ENCODE measurements around the gene DAGLA. TPM values are rescaled to one million over a fixed set of nuclear protein-coding genes. Genes with fewer than 3 reads are reported as not detected.

DAGLA gene
- total RNA-seq, 1 donor, result 3.6 TPM

GRCh38 chr11:61700720-61701119, 20.5 kb downstream of the DAGLA start:
- Histone ChIP-seq H3K4me2 (ENCODE audit: insufficient read depth, low read length) (no peak overlapping the region), H3K4me3 (ENCODE audit: insufficient read depth, low read length) (no peak overlapping the region), H4K20me1 (ENCODE audit: insufficient read depth, low read length) (peaks cover 74% of the 10 kb centered on the region), H3K9me3 (ENCODE audit: low read depth, low read length) (no peaks in the 10 kb centered on the region), H3K36me3 (ENCODE audit: insufficient read depth, low read length) (no peaks in the 10 kb centered on the region), H3K79me2 (ENCODE audit: insufficient read depth, low read length) (peaks cover 29% of the 10 kb centered on the region), H3K4me1 (ENCODE audit: insufficient read depth, low read length) (peaks cover 15% of the 10 kb centered on the region), H2AFZ (ENCODE audit: low read length) (no peak overlapping the region), H3K27me3 (ENCODE audit: insufficient read depth, low read length) (no peaks in the 10 kb centered on the region), H3K27ac (ENCODE audit: low read depth, low read length) (no peak overlapping the region)
- DNase-seq (ENCODE audit: insufficient read length, low spot score, missing footprints), result no peak
- TF ChIP-seq CTCF (IDR thresholded peaks at IDR 0.05; ENCODE audit: extremely low read depth, low read depth, low read length), result no peak

DNA sequence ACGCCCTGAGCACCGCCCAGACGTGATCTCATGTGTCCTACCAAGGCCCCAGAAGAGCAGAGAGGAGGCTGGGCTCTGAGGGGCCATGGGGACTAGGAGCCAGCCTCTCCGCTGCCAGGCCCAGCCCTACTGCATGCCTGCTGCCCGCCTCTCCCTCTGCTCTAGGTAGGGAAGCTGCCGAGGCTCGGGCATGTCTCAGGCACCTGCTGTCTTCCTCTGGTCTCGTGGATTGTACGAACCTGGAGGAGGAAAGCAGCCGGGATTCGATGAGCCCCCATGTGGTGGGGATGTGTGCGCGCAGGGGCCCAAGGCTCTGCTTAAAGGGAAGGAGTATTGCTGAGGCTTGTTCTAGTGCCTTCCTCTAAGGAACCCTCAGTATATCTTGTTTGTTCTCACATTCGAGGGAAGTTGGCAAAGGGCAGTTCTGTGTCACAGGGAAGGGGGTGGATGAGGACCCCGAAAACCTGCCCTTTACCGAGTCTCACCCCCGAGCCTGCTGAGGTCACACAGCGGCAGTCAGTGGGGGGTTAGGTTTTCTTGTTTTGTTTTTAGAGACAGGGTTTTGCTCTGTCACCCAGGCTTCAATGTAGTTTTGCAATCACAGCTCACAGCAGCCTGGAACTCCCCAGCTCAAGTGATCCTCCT, 21.2 kb downstream of the DAGLA start:
- H3K4me3 ChIP-seq (ENCODE audit: insufficient read depth, low read length), result no peak overlapping the region
- no peaks in the 10 kb centered on the region for H3K9me3 ChIP-seq (ENCODE audit: low read depth, low read length)
- DNase-seq (ENCODE audit: insufficient read length, low spot score, missing footprints), result no peak
- no peak overlapping the region for H3K27ac ChIP-seq (ENCODE audit: low read depth, low read length)
- H3K4me2 ChIP-seq (ENCODE audit: insufficient read depth, low read length), result no peak overlapping the region
- H2AFZ ChIP-seq (ENCODE audit: low read length), result no peak overlapping the region
- TF ChIP-seq CTCF (IDR thresholded peaks at IDR 0.05; ENCODE audit: extremely low read depth, low read depth, low read length), result peak; percentile 26
- H3K27me3 ChIP-seq (ENCODE audit: insufficient read depth, low read length), result no peaks in the 10 kb centered on the region
- peaks cover 75% of the 10 kb centered on the region for H4K20me1 ChIP-seq (ENCODE audit: insufficient read depth, low read length)
- no peaks in the 10 kb centered on the region for H3K36me3 ChIP-seq (ENCODE audit: insufficient read depth, low read length)
- peaks cover 29% of the 10 kb centered on the region for H3K79me2 ChIP-seq (ENCODE audit: insufficient read depth, low read length)
- peaks cover 9% of the 10 kb centered on the region for H3K4me1 ChIP-seq (ENCODE audit: insufficient read depth, low read length)

GRCh38 chr11:61702701-61703312, 22.6 kb downstream of the DAGLA start:
- Histone ChIP-seq H3K4me1 (ENCODE audit: insufficient read depth, low read length) (peaks cover 9% of the 10 kb centered on the region), H3K79me2 (ENCODE audit: insufficient read depth, low read length) (peaks cover 22% of the 10 kb centered on the region), H4K20me1 (ENCODE audit: insufficient read depth, low read length) (peaks cover 73% of the 10 kb centered on the region), H3K4me3 (ENCODE audit: insufficient read depth, low read length) (no peak overlapping the region), H3K4me2 (ENCODE audit: insufficient read depth, low read length) (no peak overlapping the region), H3K9me3 (ENCODE audit: low read depth, low read length) (no peaks in the 10 kb centered on the region), H3K36me3 (ENCODE audit: insufficient read depth, low read length) (no peaks in the 10 kb centered on the region), H2AFZ (ENCODE audit: low read length) (no peak overlapping the region), H3K27me3 (ENCODE audit: insufficient read depth, low read length) (no peaks in the 10 kb centered on the region), H3K27ac (ENCODE audit: low read depth, low read length) (no peak overlapping the region)
- no peak for DNase-seq (ENCODE audit: insufficient read length, low spot score, missing footprints)
- TF ChIP-seq CTCF (IDR thresholded peaks at IDR 0.05; ENCODE audit: extremely low read depth, low read depth, low read length), result no peak

DNA sequence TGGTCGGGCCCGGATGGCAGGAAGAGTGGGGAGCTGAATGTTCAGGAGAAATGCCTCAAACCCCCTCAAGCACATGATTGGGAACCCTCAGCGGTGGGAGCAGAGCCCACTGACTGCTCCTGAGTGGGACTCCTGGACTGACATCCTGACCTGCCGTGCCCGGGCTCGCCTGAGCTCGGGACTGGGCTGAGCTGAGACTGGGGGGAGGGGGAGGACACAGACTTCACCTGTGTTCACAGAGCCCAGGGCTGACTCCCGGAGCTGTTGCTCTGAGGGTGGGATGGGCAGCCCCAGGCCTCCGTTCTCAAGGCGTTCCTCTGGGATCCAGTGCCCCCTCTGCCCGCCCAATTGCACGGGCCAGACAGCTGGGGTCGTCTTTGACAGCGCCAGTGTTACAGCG, 24.6 kb downstream of the DAGLA start:
- Histone ChIP-seq H3K4me1 (ENCODE audit: insufficient read depth, low read length) (peaks cover 8% of the 10 kb centered on the region), H3K79me2 (ENCODE audit: insufficient read depth, low read length) (peaks cover 11% of the 10 kb centered on the region), H3K36me3 (ENCODE audit: insufficient read depth, low read length) (no peaks in the 10 kb centered on the region), H3K4me2 (ENCODE audit: insufficient read depth, low read length) (no peak overlapping the region), H3K9me3 (ENCODE audit: low read depth, low read length) (no peaks in the 10 kb centered on the region), H4K20me1 (ENCODE audit: insufficient read depth, low read length) (peaks cover 61% of the 10 kb centered on the region), H2AFZ (ENCODE audit: low read length) (no peak overlapping the region), H3K27me3 (ENCODE audit: insufficient read depth, low read length) (no peaks in the 10 kb centered on the region), H3K4me3 (ENCODE audit: insufficient read depth, low read length) (no peak overlapping the region), H3K27ac (ENCODE audit: low read depth, low read length) (no peak overlapping the region)
- DNase-seq (ENCODE audit: insufficient read length, low spot score, missing footprints), result no peak
- no peak for TF ChIP-seq CTCF (IDR thresholded peaks at IDR 0.05; ENCODE audit: extremely low read depth, low read depth, low read length)

All from osteoblast (primary cell).